IPS DF 4.7 (cell line): ENCODE data around the gene PET100.
"Not testable (repeated sequence)": the region's sequence is repeated elsewhere in the genome, so short reads cannot be mapped to it uniquely, and the experiment has no call there.

Experiments
- DNase-seq: peaks from one replicate; pipeline ENCODE4 v3.0.0-alpha.2; 2013; ENCODE audit warnings: low spot score; ENCODE audit errors: extremely low read depth

The PET100 gene

DNA sequence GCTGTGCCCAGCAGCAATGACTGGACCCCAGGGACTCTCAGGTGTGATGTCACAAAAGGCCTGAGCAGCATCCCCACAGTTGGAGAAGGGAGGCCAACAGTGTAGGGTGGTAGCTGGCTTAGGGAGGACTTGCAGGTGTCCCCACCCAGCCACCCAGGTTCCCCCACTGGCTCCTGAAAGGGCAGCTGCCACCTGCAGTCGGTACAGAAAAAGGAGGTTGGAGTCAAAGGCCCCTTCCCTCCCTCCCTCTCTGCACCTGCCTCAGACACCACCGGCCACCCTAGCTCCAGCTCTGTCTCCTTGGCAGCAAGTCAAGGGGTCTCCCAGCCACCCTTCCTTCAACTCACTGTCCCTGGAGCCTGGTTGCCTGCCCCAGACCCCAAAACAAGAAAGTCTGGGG, 4.1 kb downstream of the PET100 start, which contains the start of gene PCP2:
Gene PCP2, minus strand, starts transcription at position 22 of the 400 bp plus-strand sequence. CDS start 262 bp downstream, outside the sequence.
- DNase-seq = no peak

DNA sequence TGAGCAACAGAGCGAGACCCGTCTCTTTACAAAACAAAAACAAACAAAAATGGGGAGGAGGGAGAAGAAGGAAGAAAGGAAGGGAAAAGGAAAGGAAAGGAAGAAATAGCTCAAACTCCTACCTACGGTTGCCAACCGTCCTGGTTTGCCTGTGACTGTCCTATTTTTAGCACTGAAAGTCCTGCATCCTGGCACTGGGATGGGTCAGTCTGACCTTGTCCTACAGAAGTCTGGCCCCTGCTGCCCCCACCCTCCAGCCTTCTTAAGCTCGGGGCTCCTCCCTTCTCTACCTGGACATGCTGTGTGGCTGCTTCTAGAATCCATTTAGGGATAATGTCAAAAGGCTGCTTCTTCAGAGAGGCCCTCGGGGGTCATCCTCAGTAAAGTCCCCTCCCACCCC, 6.1 kb downstream of the PET100 start:
- no peak for DNase-seq

DNA sequence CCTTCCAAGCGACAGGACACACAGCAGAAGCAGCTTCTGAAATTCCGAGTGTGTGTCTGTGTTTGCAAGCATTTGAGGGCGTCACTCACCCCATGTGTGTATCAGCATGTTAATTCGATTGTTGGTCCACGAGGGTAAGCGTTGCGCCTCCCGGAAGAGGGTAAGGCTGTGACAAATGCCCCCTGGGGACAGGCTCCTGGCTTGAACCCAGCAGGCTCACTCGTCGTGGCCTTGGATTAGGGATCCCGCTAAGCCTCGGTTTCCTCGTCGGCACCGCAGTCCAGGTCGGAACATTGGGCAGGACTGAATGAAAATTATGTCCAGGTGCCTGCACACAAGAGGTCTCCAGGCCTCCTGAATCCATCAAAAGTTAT, 6.7 kb downstream of the PET100 start:
- DNase-seq = no peak

DNA sequence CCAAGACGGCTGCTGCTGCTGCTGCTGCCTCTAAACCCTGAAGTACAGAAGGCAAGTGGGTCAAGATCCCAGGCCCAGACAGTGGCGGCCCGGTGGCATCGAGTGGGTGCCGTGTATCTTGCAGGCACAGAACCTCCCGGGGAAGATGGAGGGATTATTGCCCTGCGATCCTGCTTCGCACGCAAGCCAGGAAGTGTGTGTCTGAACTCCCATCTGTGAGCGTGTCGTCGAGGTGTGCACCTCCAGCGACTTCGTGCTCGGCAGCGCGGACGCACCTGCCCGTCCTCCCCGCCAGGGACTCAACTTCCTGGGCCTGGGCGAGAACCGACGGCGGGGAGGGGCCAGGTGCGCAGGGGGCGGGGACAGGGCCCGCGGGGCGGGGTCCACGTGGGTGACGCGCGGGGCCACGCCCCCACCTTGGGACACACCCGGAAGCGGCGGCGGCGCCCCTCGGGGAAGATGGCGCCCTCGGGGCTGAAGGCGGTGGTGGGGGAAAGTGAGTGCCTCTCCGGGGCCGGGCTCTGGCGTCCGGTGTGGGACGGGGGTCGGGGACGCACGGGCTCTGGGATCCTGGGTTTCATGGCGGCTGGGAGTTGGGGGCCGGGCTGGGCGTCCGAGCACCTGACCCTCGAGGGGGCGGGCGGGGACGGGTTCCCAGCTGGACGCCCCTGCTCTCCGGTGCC, 7.2 kb downstream of the PET100 start, which contains the start of gene STXBP2:
Gene STXBP2, plus strand, starts transcription at position 420 of the 683 bp plus-strand sequence. Its CDS starts 40 bp downstream, at position 460.
- DNase-seq = no peak

DNA sequence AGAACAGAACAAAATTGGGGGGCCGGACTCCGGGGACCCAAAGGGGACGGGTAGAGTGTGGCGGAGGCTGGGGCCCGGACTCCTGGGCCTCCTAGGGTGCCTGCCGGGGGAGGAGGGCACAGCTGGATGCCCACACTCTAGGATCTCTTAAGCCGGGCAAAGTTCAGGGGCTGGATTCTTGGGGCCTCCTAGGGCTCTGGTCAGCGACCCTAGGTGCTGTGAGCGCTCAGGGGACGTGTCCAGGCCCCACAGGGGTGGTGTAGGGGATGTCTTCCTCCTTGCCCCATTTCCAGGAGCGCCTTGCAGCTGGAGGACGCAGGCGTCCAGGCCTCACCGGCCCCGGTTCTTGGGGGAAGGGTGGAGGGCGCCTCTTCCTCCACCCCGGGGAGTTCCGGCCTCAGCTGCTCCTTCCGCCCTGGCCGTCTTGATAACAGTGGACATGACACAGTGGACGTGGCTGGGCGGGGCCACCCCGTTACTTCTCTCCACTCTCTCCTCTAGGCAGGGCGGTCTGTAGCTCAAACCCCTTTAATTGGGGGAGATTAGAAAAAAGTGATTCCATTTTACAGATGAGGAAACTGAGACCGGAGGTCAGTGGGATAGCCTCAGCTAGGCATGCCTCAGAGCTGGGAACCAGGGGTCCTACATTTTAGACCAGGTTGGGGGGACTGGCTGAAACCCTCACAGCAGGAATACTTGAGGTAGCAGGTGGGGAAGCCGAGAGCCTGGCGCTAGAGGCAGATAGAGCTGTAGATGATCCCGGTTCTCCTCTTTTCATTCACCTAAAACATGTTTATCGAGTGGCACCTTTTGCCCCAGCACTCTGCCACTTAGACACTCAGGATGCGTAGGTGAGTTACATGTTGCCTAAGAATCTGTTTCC, 8.0 kb downstream of the PET100 start:
- no peak for DNase-seq

GRCh38 chr19:7638802-7639465, 9.3 kb downstream of the PET100 start:
- DNase-seq = no peak

GRCh38 chr19:7639863-7640348, 10.3 kb downstream of the PET100 start:
- DNase-seq = no peak

GRCh38 chr19:7640803-7641202, 11.2 kb downstream of the PET100 start:
- no peak for DNase-seq

GRCh38 chr19:7641290-7642276, 12.0 kb downstream of the PET100 start:
- no peak for DNase-seq

- DNase-seq = no peak
These were observed 12.9 kb downstream of the PET100 start for GRCh38 chr19:7642295-7643030.

DNA sequence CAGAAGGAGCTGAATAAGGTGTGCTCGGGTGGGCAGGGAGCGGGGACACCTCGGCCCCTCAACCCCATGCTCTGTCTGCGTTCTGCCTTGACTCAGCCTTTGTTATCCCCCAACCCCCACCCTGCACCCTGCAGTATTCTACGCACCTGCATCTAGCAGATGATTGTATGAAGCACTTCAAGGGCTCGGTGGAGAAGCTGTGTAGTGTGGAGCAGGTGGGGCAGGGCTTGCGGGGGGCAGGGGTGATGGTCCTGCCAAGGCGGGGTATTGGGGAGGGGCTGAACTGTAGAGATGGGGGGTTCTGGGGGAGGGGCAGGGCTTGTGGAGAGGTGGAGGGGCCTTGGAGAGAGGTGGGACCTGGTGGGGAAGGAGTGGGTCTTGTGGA, 13.4 kb downstream of the PET100 start:
- DNase-seq = no peak

- not testable (repeated sequence) for DNase-seq
These were observed 14.3 kb downstream of the PET100 start for GRCh38 chr19:7643629-7644549.

DNA sequence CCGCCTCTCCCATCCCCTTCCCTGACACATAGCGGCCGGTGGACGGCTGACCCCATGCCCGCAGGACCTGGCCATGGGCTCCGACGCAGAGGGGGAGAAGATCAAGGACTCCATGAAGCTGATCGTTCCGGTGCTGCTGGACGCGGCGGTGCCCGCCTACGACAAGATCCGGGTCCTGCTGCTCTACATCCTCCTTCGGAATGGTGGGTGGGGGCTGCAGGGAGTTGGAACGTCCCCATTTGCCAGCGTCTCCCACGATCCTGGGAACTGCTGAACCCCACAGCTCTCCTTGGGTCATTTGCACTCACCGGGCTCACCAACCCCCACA, 14.9 kb downstream of the PET100 start:
- no peak for DNase-seq

DNA sequence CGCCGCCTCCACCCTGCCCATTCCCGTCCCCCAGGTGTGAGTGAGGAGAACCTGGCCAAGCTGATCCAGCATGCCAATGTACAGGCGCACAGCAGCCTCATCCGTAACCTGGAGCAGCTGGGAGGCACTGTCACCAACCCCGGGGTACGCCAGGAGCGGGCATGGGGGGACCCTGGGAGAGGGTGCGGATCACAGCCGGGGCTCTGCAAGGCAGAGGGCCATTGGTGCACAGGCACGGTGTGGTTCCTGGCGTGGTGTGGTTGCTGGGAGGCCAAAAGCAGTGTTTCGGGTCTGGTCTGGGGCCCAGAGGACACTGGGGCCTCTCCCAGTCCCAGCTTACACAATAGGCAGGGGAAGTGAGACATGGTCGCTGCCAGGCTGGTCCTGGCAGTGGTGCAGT, 15.6 kb downstream of the PET100 start:
- DNase-seq = no peak

DNA sequence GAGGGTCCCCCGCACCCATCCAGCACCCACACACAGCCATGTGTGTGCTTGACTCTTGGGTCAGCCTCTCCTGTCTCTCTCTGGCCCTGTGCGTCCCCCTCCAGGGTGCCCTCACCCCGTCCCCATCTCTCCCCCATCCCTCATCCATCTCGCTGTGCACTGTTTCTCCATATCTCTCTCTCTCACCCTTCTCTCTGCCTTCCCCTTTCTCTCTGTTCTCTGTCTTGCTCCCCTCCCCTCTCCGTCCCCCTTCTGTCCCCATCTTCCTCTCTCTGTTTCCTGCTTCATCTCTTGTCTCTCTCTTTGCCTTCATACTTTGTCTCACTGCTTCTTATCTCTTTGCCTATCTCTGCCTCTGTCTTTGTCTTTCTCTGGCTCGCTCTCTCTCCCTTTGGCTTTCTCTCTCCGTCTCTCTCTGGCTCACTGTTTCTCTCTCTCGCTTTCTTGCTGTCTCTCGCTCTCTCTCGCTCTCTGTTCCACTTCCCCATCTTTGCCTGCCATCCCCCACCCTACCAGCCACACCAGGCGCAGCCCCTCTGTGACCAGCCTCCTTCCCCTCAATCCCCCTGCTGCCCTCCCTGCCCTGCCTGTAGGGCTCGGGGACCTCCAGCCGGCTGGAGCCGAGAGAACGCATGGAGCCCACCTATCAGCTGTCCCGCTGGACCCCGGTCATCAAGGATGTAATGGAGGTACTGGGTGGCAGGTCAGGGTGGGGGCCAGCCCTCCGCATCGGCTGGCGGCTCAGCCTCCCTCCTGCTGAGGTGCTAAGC, 16.2 kb downstream of the PET100 start:
- DNase-seq = no peak

GRCh38 chr19:7646426-7646700, 16.8 kb downstream of the PET100 start:
- no peak for DNase-seq

DNA sequence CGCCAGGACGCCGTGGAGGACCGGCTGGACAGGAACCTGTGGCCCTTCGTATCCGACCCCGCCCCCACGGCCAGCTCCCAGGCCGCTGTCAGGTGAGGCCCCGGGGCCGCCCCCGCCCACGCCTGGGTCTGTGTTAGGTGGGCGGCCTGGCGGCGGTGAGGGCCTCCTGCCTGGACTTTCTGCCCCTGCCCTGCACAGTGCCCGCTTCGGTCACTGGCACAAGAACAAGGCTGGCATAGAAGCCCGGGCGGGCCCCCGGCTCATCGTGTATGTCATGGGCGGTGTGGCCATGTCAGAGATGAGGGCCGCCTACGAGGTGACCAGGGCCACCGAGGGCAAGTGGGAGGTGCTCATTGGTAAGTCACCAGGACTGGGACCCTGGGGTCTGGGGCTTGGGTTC, 17.6 kb downstream of the PET100 start:
- DNase-seq = no peak

DNA sequence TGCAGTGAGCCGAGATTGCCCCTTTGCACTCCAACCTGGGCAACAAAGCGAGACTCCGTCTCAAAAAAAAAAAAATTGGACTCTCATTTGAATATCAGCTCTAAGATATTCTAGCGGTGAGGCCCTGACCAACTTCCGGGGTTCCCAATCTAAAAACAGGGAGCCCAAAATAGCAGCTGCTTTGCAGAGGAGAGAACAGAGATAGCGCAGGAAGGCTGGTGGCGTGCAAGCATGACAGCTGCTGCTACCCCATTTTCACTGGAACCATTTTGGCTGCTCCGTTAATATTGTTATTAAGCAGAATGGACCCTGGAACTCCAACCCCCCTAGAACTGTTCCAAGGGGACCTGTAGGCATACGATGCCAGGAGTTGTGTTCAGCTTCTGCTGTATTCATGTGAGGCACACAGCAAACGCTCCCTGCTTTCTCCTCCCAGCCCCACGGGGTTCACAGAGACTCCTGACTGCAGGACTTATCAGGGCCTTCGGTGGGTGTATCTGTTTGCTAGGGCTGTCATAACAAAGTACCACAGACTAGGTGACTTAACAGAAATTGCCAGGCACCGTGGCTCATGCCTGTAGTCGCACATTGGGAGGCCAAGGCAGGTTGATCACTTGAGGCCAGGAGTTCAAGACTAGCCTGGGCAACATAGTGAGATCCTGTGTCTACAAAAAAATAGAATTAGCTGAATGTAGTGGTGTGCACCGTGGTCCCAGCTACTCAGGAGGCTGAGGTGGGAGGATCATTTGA, 18.8 kb downstream of the PET100 start:
- no peak for DNase-seq
